ENCODE data around the gene ZNF821. TPM values are rescaled to one million over a fixed set of nuclear protein-coding genes. Genes with fewer than 3 reads are reported as not detected.

ZNF821 gene
- total RNA-seq, 2 donors from 2014 or later: 8.6 to 8.9 TPM

- intact Hi-C loops (cut with DNase I): no loop called here
- no peaks in the 10 kb centered on the region for H3K27me3 ChIP-seq
- no peaks in the 10 kb centered on the region for H3K9me3 ChIP-seq
- H3K4me1 ChIP-seq: peaks cover 19% of the 10 kb centered on the region
- TF ChIP-seq POLR2A (IDR thresholded peaks at IDR 0.05) (no peak), CTCF (IDR thresholded peaks at IDR 0.05) (no peak)
- H3K27ac ChIP-seq: peak overlapping the region; percentile 70 to 91 (median 86)
- H3K4me3 ChIP-seq: peak overlapping the region; percentile 70 to 98
- peaks cover 0 to 17% of the 10 kb centered on the region in 2 donors for H3K36me3 ChIP-seq (replicated peaks in 1 of 2; ENCODE audit: insufficient read depth in 1 of 2, low read depth in 2 of 2)
- ATAC-seq (peak; percentile 5), DNase-seq (no peak)
- 0 to 1% methylated on average over 13 to 20 of the region's 20 CpGs for WGBS, 2 donors
Measured at GRCh38 chr16:71846431-71846830, 37.6 kb downstream of the ZNF821 start.

GRCh38 chr16:71845639-71846430, 38.1 kb downstream of the ZNF821 start, which contains the start of gene ATXN1L:
TSS of gene ATXN1L (plus strand) at chr16:71845976. CDS start at chr16:71849741, 3,765 bp downstream.
- Histone ChIP-seq H3K4me1 (peaks cover 19% of the 10 kb centered on the region), H3K27ac (peak within 1 kb of the TSS; percentile 70 to 91 (median 86)), H3K27me3 (no peaks in the 10 kb centered on the region), H3K4me3 (peak within 1 kb of the TSS; percentile 70 to 98), H3K36me3 (replicated peaks in 1 of 2; ENCODE audit: insufficient read depth in 1 of 2, low read depth in 2 of 2) (peaks cover 0 to 14% of the 10 kb centered on the region in 2 donors), H3K9me3 (no peaks in the 10 kb centered on the region)
- 1 to 3% methylated on average over 7 to 56 of the region's 62 CpGs for WGBS, 2 donors
- DNase-seq (peak; percentile 90 to 92 (median 91)), ATAC-seq (peak; percentile 98)
- intact Hi-C loops (cut with DNase I): no loop called here
- TF ChIP-seq CTCF (IDR thresholded peaks at IDR 0.05) (peak in 2 of 7 experiments; percentile 11 to 28), POLR2A (IDR thresholded peaks at IDR 0.05) (peak; percentile 82 to 92 (median 91))

GRCh38 chr16:71843572-71843971, 40.4 kb downstream of the ZNF821 start:
- Histone ChIP-seq H3K4me1 (peaks cover 19% of the 10 kb centered on the region), H3K27me3 (no peaks in the 10 kb centered on the region), H3K36me3 (replicated peaks in 1 of 2; ENCODE audit: insufficient read depth in 1 of 2, low read depth in 2 of 2) (peaks cover 0 to 2% of the 10 kb centered on the region in 2 donors), H3K27ac (no peak overlapping the region), H3K4me3 (no peak overlapping the region), H3K9me3 (no peaks in the 10 kb centered on the region)
- ATAC-seq: no peak
- no peak for TF ChIP-seq CTCF (IDR thresholded peaks at IDR 0.05)
- TF ChIP-seq POLR2A (IDR thresholded peaks at IDR 0.05): no peak
- WGBS, 2 donors: 56 to 61% methylated on average over 2 of the region's 2 CpGs
- DNase-seq: no peak
- intact Hi-C loops (cut with DNase I): no loop called here

GRCh38 chr16:71840052-71840451, 43.9 kb downstream of the ZNF821 start:
- ATAC-seq (peak; percentile 71), DNase-seq (peak in 1 of 4 donors; percentile 16)

More at GRCh38 chr16:71840052-71840451, 43.9 kb downstream of the ZNF821 start:
- H3K4me3 ChIP-seq: no peak overlapping the region
- H3K4me1 ChIP-seq: peaks cover 4% of the 10 kb centered on the region
- H3K9me3 ChIP-seq: no peaks in the 10 kb centered on the region
- 38 to 50% methylated on average over 7 of the region's 7 CpGs for WGBS, 2 donors
- no peaks in the 10 kb centered on the region for H3K27me3 ChIP-seq
- TF ChIP-seq CTCF (IDR thresholded peaks at IDR 0.05): no peak
- TF ChIP-seq POLR2A (IDR thresholded peaks at IDR 0.05): no peak
- no peaks in the 10 kb centered on the region for H3K36me3 ChIP-seq (replicated peaks in 1 of 2; ENCODE audit: insufficient read depth in 1 of 2, low read depth in 2 of 2)
- H3K27ac ChIP-seq: peak overlapping the region; percentile 36 to 58 (median 46)
- intact Hi-C loops (cut with DNase I): no loop called here

Data from body of pancreas (tissue), 4 donors.